T47D (cell line): ENCODE data around the gene RNF157.
A peak's percentile ranks its signal among the peaks of the same experiment; 100 is the strongest.

Source experiments
- DNase-seq, 2 experiments: peaks; one replicate each; pipeline versions ENCODE4 v3.0.0 to v3.0.0-alpha.2; 2011 to 2012; ENCODE audit warnings: low read depth in 1 of 2, low spot score in 1 of 2
- JUND ChIP-seq: IDR thresholded peaks from 2 replicates; pipeline ENCODE4 v1.6.1; 2012; ENCODE audit warnings: low read depth
- in situ Hi-C: cut with HindIII; loops from 2 replicates; pipeline ENCODE4 v1.10.0; 2016; ENCODE audit warnings: low sequenced_read_pairs, low pct_unique_long_range_greater_than_20kb

Gene RNF157

DNA sequence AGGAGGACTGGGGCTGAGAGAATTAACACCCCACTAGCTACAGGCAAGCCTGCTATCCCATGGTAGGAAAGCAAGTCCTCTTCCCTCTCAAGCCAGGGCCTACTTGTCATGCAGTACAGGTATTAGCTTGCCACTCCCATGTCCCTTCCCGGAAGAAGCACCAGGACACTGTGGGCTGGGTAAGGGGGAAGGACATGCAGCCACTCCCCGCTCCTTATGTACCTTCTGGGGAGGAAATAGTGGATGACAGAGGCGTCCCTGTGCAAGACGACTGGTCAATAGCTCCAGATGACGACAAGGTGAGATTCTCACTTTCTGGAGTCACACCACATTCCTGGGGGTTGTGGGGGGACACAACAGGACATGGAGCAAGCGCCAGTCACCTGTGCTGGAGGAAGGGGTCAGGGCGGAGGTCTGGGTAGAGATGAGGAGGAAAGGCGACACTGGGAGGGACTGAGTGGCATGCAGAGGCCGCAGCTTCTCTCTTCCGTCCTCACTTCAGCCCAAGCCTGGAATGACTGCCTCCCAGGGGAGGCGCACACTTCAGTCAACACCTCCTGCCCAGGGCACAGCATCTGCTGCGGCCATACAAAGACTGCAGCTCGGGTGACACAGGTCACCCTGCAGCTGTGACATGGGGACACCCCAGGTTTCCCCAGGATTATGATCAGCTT is 84.2 kb downstream of the RNF157 start:
- DNase-seq, result peak in 1 of 2 experiments; percentile 63
- in situ Hi-C loops, result no loop called here
- TF ChIP-seq JUND, result no peak

DNA sequence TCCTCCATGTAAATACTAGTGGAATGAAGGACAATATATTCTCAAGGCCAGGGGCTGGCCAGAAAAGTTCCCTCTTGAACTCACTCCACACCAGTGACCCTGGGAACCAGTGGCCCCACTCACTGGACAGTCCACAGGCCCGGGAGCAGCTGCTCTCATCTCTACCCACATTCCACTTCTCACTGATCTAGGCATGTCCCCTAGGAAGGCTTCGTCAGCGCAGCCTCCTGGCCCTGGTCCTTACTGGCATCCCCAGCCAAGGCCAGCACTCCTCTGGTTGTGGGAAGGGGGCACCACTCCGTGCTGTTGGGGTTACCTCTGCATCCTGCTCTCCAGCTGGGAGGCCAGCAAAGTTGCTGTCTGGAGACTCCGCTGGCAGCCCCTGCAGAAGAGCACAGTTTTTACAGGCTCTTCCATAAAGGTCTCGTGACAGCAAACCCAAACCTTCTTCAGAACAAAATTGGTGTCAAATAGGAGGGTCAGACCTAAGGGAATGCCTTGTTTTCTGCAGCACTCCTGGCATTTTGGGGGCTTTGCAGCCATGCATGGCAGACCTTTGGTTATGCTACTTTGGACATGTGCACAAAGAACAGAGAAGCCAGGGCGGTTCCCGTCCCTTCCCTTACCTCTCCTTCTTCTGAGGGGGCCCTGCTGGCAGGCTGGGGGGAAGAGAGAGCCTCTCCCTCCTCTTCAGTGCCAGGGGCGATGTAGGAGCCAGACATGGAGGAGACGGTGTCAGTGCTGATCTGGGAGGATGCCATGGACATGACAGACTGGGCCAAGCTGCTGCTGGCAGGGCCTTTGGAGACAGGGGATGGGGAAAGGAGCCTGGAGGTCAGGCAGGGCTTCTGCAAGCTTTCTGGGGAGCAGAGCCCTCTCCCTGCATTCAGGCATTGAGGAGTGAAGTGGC is 85.1 kb downstream of the RNF157 start:
- no peak for DNase-seq
- TF ChIP-seq JUND, result no peak
- in situ Hi-C loops, result no loop called here

DNA sequence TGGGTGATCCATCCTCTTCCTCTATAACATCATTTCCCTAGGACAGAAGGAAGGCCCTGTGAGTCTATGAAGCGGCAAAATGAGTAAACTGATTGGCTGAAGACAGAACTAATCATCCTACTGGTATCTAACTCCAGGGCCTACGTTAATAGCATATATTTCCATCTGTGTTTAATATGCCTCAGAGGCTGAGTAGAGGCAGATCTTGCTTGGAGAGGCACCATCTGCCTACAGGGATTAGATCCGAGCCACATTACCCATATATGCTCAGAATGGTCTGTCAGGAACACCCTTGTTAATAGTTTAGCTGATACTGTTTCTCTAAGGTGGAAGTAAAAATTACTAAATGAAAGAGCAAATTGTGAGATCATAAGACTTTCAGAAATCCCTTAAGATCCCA is 86.0 kb downstream of the RNF157 start:
- TF ChIP-seq JUND, result no peak
- in situ Hi-C loops, result no loop called here
- DNase-seq, result no peak

DNA sequence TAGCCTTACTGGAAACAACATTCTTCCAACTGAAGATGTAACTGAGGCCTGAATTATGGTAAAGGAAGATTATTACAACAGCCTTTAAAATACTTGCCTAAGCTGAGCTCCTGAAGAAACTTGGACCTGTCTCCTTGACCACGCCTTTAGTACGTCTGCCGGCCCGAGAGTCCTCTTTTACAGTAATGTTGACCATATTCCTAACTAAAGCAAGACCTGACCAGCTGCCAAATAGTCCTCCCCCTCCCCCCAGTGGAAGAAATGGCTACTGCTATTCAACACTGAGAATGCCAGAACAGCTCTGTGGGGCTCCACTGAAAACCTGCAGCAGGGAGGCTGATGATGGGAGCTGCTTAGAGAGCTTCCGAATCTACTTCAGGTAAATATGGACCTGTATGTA is 86.7 kb downstream of the RNF157 start:
- peak in 1 of 2 experiments; percentile 60 for DNase-seq
- no peak for TF ChIP-seq JUND
- in situ Hi-C loops, result no loop called here

DNA sequence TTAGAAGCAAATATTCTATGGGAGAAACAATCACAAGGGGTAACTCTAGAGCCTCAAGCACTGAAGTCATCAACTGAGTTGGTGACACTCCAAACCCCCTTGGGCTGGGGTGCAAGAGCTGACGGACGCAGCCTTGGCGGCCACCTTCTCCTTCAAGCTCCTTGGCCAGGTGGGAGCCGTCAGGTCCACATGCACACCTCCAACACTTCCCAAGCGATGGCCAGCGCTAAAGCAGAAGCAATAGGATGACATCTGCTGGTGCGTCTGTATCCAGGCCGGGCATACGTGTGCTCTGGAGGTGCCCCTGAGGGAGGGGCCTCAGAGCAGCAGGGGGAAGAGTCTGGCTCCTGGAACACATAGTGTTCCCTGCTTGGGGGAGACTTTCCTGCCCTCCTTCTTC is 87.1 kb downstream of the RNF157 start:
- no peak for TF ChIP-seq JUND
- no peak for DNase-seq
- in situ Hi-C loops, result no loop called here

DNA sequence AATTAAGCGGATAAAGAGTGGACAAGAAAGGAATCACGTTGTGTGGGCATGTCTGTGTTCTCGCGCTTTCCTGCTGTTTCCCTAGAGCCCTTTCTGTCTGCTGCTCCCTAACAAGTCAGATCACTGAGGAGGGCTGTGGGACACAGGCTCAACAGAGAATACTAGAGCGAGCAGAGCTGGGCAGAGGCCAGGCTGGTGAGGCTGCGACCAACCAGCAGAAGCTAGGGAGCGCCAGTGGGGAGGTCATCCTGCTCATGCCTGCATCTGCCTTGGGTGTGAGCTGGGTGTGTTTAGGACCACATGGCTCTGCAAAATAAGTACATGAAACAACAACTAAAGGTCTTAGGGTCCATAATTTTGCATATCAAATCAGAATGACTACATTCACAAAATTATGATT is 87.7 kb downstream of the RNF157 start:
- no peak for DNase-seq
- in situ Hi-C loops, result no loop called here
- TF ChIP-seq JUND, result no peak

DNA sequence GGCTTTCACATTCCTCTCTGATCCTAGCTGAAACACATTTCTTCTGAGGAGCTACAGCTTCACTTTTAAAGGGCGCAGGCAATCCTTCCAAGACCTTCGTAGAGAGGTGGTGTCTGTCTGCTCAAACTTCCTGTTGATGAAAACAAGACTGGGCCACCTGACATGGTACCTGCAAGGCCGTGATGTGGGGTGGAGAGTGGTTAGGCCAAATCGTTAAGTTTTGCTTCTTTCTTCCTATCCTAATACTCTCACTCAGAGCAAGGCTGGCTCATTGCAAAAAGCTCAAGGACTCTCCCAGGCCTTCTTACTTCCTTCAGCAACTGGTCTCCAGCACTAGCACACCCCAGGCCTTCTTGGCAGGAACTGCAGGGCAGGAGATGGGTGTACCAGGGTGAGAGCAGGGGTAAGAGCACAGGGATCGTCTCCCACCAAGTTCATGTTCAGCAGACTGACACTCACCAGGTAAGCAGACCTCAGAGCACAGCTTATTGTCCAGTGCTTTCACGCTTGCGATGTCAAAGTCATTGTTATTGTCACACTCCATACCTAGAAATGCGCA is 88.3 kb downstream of the RNF157 start:
- no peak for TF ChIP-seq JUND
- in situ Hi-C loops, result no loop called here
- DNase-seq, result no peak

DNA sequence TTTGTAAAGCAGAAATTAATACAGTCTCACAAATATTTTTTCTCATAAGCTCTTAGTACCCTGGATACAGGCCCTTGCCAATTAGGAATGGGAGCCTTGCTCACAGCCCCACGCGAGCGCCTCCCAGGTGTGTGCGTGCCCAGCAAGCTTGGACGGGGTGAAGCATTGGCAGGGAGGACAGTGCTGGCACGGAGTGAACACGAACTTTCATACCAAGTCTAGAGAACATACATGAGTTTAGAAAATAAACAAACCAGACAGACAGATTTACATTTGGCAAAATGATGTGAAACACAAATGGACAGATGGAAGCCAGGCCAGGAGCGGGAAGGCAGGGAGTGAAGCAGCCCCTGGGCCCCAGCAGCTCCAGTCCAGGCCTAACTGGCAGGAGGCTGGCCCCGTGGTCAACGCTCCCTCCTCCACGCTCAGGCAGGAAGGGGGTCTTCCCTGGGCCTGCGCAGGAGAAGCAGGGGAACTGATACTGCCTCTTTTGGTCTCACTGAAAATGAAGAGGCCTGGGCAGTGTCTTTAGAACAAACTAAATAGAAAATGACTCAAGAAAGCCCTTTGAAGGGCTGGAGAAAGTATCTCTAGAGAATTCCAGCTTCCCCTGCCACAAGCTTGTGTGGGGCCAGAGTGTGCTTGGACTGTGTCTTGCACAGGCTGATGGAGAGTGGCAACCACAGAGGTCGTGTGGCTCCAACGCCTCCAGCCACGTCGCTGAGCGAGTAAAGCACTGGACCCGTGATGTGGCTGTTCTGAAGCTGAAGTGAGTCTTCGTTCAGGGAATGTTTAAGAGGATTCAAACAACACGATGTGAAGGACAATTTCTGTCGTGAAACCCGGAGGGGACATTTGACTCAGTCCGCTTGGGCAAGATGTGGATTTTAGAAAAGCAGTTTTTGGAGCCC is 89.3 kb downstream of the RNF157 start:
- no peak for TF ChIP-seq JUND
- DNase-seq, result no peak
- in situ Hi-C loops, result no loop called here

DNA sequence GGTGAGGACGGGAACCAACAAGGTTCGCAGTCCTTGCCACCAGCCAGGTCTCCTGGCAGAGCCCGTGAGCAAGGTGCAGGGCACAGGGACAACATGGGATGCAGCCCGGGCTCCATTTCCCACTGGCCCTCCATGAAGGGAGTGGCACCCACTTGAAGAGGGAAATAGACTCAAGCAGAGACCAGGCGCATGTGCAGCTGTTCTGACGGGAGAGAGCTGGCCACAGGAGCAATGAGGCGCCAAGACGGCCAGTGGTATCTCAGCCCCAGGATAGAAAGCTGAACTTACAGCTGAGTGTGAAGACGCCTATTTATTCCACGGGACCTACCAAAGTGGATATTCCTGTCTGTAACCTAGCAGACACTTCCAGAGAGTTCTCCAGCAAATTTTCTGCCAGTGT is 91.1 kb downstream of the RNF157 start:
- in situ Hi-C loops, result no loop called here
- no peak for DNase-seq
- no peak for TF ChIP-seq JUND

DNA sequence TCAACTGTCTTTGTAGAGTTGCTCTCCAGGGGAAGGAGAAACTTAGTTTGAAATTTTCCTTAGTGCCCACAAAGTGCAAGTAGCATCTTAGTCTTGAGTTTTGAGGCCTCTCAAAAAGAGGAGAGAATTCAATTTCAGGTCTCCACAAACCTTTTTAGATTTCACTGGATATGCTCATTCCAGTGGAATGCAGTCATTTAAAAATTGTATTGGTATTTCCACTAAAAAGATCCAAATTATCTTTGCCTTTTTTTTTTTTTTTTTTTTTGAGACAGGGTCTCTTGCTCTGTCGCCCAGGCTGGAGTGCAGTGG is 92.3 kb downstream of the RNF157 start:
- no peak for DNase-seq
- in situ Hi-C loops, result no loop called here
- no peak for TF ChIP-seq JUND

DNA sequence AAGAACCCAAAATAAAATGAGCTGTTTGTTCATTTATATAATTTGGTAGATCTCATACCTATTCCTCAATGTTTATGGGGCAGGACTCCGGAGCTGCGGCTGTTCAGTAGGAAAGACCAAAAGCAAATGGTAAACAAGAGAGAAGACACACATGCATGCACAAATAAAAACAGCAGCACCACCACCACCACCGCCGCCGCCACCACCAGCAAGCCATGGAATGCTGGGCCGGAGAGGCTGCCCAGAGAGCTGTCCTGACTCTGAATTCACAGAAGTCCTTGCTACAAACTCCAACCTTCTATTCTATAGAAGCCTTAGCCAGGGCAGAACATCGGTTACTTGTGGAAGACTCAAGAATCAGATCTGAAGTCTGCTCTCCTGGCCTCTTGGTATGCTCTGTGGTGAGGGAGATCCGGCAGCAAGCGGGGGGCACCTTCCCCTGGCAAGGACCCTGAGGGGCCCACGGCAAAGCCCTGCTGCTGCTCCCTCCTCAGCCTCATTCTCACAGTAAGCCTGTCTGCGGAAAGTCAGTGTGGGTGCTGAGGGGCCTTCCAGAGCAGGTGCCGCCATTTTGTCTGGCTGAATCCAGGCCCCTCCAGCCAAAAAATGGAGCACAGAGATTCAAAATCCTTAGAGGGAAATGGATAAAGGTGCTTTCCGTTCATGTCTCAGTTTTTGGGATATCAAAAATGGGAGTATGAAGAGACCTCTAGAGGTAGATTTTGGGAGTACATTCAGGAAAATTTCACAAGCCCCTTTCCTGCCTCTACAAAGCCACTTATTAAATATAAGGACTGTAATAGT is 92.9 kb downstream of the RNF157 start:
- DNase-seq, result peak in 1 of 2 experiments; percentile 68
- in situ Hi-C loops, result no loop called here
- TF ChIP-seq JUND, result no peak
